K562 (cell line): ENCODE results near the gene ADAMTS14. TPM values are rescaled to one million over a fixed set of nuclear protein-coding genes. Genes with fewer than 3 reads are reported as not detected.

Source experiments
- BACH1 ChIP-seq: fragments of 200-800 bp; sonication (Bioruptor generic); IDR thresholded peaks from 2 replicates; pipeline ENCODE4 v1.6.1; 2016; ENCODE audit warnings: missing genetic modification characterization, missing compliant biosample characterization
- CBFA2T2 ChIP-seq: fragments of 450-650 bp; conservative IDR thresholded peaks from 2 replicates; pipeline ENCODE4 v1.6.1; 2017; ENCODE audit warnings: mild to moderate bottlenecking
- HMG20A ChIP-seq: fragments of 450-650 bp; formaldehyde crosslinking; conservative IDR thresholded peaks from 2 replicates; pipeline ENCODE4 v1.4.0; 2020; ENCODE audit warnings: mild to moderate bottlenecking, mixed read lengths
- JUN ChIP-seq, 2 experiments: sonication (generic) in 1 of 2; formaldehyde crosslinking in 1 of 2; IDR thresholded peaks; 2 replicates each; pipeline versions ENCODE4 v1.6.1 to v1.8.0; 2012 to 2022; ENCODE audit warnings: borderline replicate concordance in 2 of 2, mild to moderate bottlenecking in 2 of 2, improper control_type of control experiment in 1 of 2, low read depth in 1 of 2, low read length in 1 of 2, missing genetic modification reagents in 1 of 2
- NCOA1 ChIP-seq: fragments of 450-650 bp; IDR thresholded peaks from 2 replicates; pipeline ENCODE4 v1.6.1; 2016; ENCODE audit warnings: low read depth
- POU5F1 ChIP-seq: fragments of 150-350 bp; IDR thresholded peaks from 2 replicates; pipeline ENCODE4 v1.6.1; 2014; ENCODE audit warnings: borderline replicate concordance, low read length, low read depth, mild to moderate bottlenecking; ENCODE audit not compliant: partially characterized antibody
- SIRT6 ChIP-seq: IDR thresholded peaks from one replicate; pipeline ENCODE4 v1.6.1; 2012; ENCODE audit warnings: low read depth, mild to moderate bottlenecking, control low read depth, inconsistent platforms, low read length, moderate library complexity
- SMAD4 ChIP-seq: fragments of 250-450 bp; sonication (Bioruptor Pico); conservative IDR thresholded peaks from 2 replicates; pipeline ENCODE4 v1.8.0; 2021; ENCODE audit warnings: inconsistent platforms, mild to moderate bottlenecking, moderate library complexity
- SREBF2 ChIP-seq: sonication (generic); formaldehyde crosslinking; IDR thresholded peaks from 2 replicates; pipeline ENCODE4 v1.4.0; 2020; ENCODE audit warnings: mild to moderate bottlenecking, missing genetic modification reagents
- TEAD1 ChIP-seq, 2 experiments: fragments of 450-650 bp in 1 of 2; sonication (generic) in 1 of 2; formaldehyde crosslinking; IDR thresholded peaks; 2 replicates each; pipeline versions ENCODE4 v1.4.0 to v1.8.0; 2020 to 2022; ENCODE audit warnings: mild to moderate bottlenecking in 2 of 2, missing genetic modification reagents in 1 of 2
- TSC22D4 ChIP-seq: fragments of 450-650 bp; IDR thresholded peaks from 2 replicates; pipeline ENCODE4 v1.6.1; 2016; ENCODE audit warnings: missing genetic modification characterization, missing biosample characterization, control low read depth
- XRCC5 ChIP-seq: fragments of 200-400 bp; formaldehyde crosslinking; IDR thresholded peaks from 2 replicates; pipeline ENCODE4 v1.6.1; 2017; ENCODE audit warnings: low read depth, mild to moderate bottlenecking, low read length
- ZKSCAN8 ChIP-seq: fragments of 200-800 bp; sonication (Bioruptor generic); IDR thresholded peaks from 2 replicates; pipeline ENCODE4 v1.6.1; 2016; ENCODE audit warnings: missing genetic modification characterization, missing compliant biosample characterization
- ZNF253 ChIP-seq: fragments of 250-450 bp; sonication (Bioruptor Pico); conservative IDR thresholded peaks from 2 replicates; pipeline ENCODE4 v1.6.1; 2021; ENCODE audit warnings: mild to moderate bottlenecking
- ZNF644 ChIP-seq: fragments of 200-800 bp; sonication (Bioruptor generic); IDR thresholded peaks from 2 replicates; pipeline ENCODE4 v1.6.1; 2016; ENCODE audit warnings: low read depth, missing genetic modification characterization, missing compliant biosample characterization
- ZNF830 ChIP-seq: fragments of 250-450 bp; sonication (Bioruptor Pico); IDR thresholded peaks from 2 replicates; pipeline ENCODE4 v1.5.0; 2021; ENCODE audit warnings: mild to moderate bottlenecking
- polyA plus RNA-seq, 8 experiments: library from polyadenylated mRNA; depleted of rRNA in 4 of 8; stranded (reverse) in 5 of 8; unstranded in 3 of 8; fragments of >200 nt; fragmentation: Nextera tagmentation in 2 of 8; fragmentation: Illumina TruSeq in 1 of 8; extraction: Ambion mirVana in 2 of 8; extraction: Trizol in 1 of 8; gene quantifications; 2 replicates each; pipeline versions ENCODE4 v1.2.1 to v1.2.3, GENCODE V29; 2011 to 2014; ENCODE audit warnings: inconsistent platforms in 1 of 8, missing spikeins in 1 of 8
- total RNA-seq, 7 experiments: library from RNA; depleted of rRNA in 6 of 7; stranded (reverse); fragments of >200 nt in 6 of 7; fragmentation: Illumina TruSeq in 2 of 7; extraction: Trizol in 2 of 7; gene quantifications; 2 replicates each; pipeline versions ENCODE4 v1.2.1 to v1.2.3, GENCODE V29; 2011 to 2021; ENCODE audit warnings: low replicate concordance in 1 of 7
- TF ChIP-seq, protein P1 (sequence below): sonication (generic); formaldehyde crosslinking; IDR thresholded peaks from 2 replicates; pipeline ENCODE4 v1.8.0; 2022; ENCODE audit warnings: mild to moderate bottlenecking, missing genetic modification reagents
- TF ChIP-seq, protein P2 (sequence below): IDR thresholded peaks from 2 replicates; pipeline ENCODE4 v1.6.1; 2011; ENCODE audit warnings: borderline replicate concordance, low read depth, mild to moderate bottlenecking, moderate library complexity, low read length; ENCODE audit not compliant: insufficient read depth, poor library complexity, severe bottlenecking
- TF ChIP-seq, protein P3 (sequence below), 3 experiments: IDR thresholded peaks in 2 of 3; conservative IDR thresholded peaks in 1 of 3; 2 replicates each; pipeline ENCODE4 v1.5.1; 2011 to 2012; ENCODE audit warnings: low read length in 3 of 3, mild to moderate bottlenecking in 3 of 3, control low read depth in 2 of 3, improper control_type of control experiment in 1 of 3, inconsistent platforms in 1 of 3, low read depth in 1 of 3, mixed read lengths in 1 of 3, moderate library complexity in 1 of 3; ENCODE audit not compliant: insufficient read depth in 2 of 3

Gene ADAMTS14
- total and polyA plus RNA-seq, 9 of the 15 experiments (the other 6 are each of a cell fraction or from before 2014, with no cell fraction given): 0.04 to 37.4 (median 15.9) TPM

DNA sequence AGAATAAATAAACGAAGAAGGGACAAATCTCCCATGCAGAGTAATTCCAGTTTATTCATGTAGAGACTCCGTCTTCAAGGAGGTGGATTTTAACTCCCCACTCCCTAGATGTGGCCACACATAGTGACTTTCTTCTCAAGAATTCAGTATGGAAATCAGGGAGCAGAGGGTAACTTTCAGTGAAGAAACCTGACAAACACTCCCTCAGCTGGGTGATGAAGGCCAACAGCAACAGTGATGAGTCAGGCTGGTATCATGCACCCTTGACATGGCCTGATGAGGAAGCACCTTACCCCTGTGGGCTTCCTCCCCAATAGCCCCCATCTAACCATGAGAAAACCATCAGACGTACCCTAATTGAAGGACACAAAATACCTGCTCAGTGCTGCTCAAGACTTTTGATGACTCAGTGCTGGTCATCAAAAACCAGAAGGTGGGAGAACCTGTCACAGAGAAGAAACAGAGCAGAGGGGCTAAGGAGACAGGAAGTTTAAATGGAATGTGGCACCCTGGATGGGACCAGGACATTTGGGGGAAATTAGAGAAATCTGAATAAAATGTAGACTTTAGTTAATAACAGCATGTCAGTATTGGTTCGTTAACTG lies 50.6 kb downstream of the ADAMTS14 start (continued):
- TF ChIP-seq, protein P1, sequence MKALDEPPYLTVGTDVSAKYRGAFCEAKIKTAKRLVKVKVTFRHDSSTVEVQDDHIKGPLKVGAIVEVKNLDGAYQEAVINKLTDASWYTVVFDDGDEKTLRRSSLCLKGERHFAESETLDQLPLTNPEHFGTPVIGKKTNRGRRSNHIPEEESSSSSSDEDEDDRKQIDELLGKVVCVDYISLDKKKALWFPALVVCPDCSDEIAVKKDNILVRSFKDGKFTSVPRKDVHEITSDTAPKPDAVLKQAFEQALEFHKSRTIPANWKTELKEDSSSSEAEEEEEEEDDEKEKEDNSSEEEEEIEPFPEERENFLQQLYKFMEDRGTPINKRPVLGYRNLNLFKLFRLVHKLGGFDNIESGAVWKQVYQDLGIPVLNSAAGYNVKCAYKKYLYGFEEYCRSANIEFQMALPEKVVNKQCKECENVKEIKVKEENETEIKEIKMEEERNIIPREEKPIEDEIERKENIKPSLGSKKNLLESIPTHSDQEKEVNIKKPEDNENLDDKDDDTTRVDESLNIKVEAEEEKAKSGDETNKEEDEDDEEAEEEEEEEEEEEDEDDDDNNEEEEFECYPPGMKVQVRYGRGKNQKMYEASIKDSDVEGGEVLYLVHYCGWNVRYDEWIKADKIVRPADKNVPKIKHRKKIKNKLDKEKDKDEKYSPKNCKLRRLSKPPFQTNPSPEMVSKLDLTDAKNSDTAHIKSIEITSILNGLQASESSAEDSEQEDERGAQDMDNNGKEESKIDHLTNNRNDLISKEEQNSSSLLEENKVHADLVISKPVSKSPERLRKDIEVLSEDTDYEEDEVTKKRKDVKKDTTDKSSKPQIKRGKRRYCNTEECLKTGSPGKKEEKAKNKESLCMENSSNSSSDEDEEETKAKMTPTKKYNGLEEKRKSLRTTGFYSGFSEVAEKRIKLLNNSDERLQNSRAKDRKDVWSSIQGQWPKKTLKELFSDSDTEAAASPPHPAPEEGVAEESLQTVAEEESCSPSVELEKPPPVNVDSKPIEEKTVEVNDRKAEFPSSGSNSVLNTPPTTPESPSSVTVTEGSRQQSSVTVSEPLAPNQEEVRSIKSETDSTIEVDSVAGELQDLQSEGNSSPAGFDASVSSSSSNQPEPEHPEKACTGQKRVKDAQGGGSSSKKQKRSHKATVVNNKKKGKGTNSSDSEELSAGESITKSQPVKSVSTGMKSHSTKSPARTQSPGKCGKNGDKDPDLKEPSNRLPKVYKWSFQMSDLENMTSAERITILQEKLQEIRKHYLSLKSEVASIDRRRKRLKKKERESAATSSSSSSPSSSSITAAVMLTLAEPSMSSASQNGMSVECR (CRISPR knock-in tag): no peak
- TF ChIP-seq TSC22D4 (tag) (no peak), ZNF644 (no peak), XRCC5 (no peak), POU5F1 (no peak), NCOA1 (no peak), ZNF253 (CRISPR knock-in tag) (no peak), SIRT6 (no peak), ZNF830 (CRISPR knock-in tag) (no peak), SMAD4 (CRISPR knock-in tag) (0 out of 2 replicates have a peak, but pooled peaks have one; percentile 15), ZKSCAN8 (CRISPR knock-in tag) (no peak), HMG20A (CRISPR knock-in tag) (no peak), TEAD1 (CRISPR knock-in tag; IDR thresholded peaks at IDR 0.05) (no peak), BACH1 (tag) (0 out of 2 replicates have a peak, but pooled peaks have one; percentile 39), SREBF2 (CRISPR knock-in tag) (no peak), JUN (IDR thresholded peaks at IDR 0.05; ENCODE audit: borderline replicate concordance, low read depth, low read length) (peak; percentile 56; the same call in 1 of the 2 replicates), JUN (CRISPR knock-in tag; IDR thresholded peaks at IDR 0.05; ENCODE audit: borderline replicate concordance) (no peak), CBFA2T2 (no peak)
- TF ChIP-seq, protein P2, sequence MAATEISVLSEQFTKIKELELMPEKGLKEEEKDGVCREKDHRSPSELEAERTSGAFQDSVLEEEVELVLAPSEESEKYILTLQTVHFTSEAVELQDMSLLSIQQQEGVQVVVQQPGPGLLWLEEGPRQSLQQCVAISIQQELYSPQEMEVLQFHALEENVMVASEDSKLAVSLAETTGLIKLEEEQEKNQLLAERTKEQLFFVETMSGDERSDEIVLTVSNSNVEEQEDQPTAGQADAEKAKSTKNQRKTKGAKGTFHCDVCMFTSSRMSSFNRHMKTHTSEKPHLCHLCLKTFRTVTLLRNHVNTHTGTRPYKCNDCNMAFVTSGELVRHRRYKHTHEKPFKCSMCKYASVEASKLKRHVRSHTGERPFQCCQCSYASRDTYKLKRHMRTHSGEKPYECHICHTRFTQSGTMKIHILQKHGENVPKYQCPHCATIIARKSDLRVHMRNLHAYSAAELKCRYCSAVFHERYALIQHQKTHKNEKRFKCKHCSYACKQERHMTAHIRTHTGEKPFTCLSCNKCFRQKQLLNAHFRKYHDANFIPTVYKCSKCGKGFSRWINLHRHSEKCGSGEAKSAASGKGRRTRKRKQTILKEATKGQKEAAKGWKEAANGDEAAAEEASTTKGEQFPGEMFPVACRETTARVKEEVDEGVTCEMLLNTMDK: no peak
- TF ChIP-seq, protein P3, sequence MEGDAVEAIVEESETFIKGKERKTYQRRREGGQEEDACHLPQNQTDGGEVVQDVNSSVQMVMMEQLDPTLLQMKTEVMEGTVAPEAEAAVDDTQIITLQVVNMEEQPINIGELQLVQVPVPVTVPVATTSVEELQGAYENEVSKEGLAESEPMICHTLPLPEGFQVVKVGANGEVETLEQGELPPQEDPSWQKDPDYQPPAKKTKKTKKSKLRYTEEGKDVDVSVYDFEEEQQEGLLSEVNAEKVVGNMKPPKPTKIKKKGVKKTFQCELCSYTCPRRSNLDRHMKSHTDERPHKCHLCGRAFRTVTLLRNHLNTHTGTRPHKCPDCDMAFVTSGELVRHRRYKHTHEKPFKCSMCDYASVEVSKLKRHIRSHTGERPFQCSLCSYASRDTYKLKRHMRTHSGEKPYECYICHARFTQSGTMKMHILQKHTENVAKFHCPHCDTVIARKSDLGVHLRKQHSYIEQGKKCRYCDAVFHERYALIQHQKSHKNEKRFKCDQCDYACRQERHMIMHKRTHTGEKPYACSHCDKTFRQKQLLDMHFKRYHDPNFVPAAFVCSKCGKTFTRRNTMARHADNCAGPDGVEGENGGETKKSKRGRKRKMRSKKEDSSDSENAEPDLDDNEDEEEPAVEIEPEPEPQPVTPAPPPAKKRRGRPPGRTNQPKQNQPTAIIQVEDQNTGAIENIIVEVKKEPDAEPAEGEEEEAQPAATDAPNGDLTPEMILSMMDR (IDR thresholded peaks at IDR 0.05 in 2 of 3, conservative IDR thresholded peaks at IDR 0.05 in 1 of 3; ENCODE audit: insufficient read depth in 2 of 3, low read depth in 1 of 3, low read length in 3 of 3): no peak
